HG02678 (cell line): Measurements from ENCODE around the gene MEGF6.

Experiments used
- ATAC-seq: cut with Tn5 transposase; IDR thresholded peaks from one replicate; pipeline ENCODE4 v1.9.1; 2021; ENCODE audit warnings: mild to moderate bottlenecking, moderate library complexity; ENCODE audit not compliant: unreplicated experiment

MEGF6 gene

GRCh38 chr1:3475839-3476573 lies 135.3 kb downstream of the MEGF6 start:
- no peak for ATAC-seq

DNA sequence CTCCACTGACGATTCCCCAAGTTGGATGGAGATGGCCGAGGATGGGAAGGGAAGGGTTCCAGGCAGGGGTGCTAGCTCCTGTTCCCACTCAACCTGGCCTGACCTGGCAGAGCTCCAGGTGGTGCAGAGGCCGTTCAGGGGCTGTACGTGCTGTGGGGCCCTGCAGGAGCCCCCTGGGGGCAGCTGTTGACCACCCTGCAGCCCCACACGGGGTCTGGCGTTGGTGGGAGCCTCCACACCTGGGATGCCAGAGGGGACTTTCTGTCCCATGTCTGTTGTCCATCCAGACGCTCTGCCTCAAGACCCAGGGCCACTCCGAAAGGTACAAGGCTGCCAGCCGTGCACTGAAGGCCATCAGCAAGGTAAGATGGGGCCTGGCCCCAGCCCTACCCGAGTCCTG lies 136.9 kb downstream of the MEGF6 start:
- ATAC-seq = no peak

- ATAC-seq = no peak
Measured at GRCh38 chr1:3474016-3474415, 137.3 kb downstream of the MEGF6 start.

GRCh38 chr1:3473381-3473844 lies 137.9 kb downstream of the MEGF6 start:
- ATAC-seq = no peak

GRCh38 chr1:3472906-3473305 lies 138.4 kb downstream of the MEGF6 start:
- no peak for ATAC-seq

DNA sequence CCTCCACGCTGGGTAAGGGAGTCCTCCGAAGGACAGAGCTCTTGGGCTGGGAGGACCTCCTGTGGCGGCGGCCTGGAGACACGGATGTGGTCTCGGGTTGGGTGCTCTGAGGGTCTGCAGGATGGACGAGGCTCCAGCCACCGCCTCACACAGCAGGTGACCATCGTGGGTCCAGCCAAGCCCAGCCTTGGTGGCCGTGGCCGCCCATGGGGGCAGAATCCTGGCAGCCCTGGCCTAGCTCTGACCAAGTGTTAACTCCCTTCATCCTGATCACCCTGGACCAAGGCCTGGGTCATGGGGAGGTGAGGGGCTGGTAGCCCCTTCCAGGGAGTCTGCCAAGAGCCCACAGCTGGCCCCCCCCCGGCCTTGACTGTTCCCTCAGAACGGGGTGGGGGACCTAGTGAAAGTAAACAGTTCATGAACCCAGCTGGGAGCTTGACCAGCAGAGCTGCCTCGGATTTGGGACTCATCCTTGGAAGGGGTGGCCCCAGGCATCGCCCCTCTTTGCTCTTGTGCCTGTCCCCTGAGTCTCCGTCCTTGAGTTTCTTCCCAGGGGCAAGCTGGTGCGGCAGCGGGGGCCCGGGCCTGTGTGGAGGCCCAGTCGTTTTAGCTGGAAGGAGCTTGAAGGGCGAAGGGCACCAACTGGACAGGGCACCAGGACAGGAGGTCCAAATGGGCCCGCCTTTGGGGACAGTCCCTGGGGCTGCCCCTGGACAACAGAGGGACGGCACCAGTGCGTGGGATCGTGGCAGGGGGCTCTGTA lies 139.0 kb downstream of the MEGF6 start:
- no peak for ATAC-seq

- ATAC-seq = no peak
Measured at GRCh38 chr1:3471356-3472087, 139.8 kb downstream of the MEGF6 start.

GRCh38 chr1:3470650-3471355 lies 140.5 kb downstream of the MEGF6 start:
- no peak for ATAC-seq

DNA sequence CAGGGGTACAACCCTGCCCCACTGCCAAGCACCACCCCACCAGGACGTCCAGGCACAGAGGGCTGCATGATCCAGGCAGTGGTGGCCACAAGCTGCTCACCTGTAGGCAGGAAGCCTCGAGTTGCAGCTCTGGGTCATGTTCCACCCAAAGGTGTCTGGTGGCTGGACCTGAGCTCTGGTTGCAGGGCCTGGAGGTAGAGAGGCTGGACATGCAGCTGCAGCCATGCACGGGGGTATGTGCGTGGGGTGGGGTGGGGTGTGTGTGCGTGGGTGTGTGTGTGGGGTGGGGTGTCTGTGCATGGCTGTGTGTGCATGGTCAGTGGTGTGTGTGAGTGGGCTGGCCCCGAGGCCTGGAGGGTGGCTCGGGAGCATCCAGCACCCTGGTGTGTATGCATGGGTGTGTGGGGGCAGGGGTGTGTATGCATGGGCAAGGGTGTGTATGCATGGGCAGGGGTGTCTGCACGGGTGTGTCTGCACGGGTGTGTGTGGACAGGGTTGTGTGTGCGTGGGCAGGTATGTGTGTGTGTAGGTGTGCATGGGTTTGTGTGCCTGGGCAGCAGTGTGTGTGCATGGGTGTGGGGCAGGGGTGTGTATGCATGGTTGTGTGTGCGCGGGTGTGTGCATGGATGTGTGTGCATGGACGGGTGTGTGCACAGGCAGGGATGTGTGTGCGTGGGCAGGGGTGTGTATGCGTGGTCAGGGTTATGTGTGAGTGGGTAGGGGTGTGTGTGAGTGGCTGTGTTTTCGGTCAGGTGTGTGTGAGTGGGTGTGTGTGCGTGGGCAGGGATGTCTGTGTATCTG lies 141.3 kb downstream of the MEGF6 start:
- no peak for ATAC-seq

GRCh38 chr1:3469104-3469848 lies 142.0 kb downstream of the MEGF6 start:
- no peak for ATAC-seq

- ATAC-seq = no peak
Measured at GRCh38 chr1:3468236-3469103, 142.8 kb downstream of the MEGF6 start.

GRCh38 chr1:3467096-3468036 lies 143.9 kb downstream of the MEGF6 start:
- no peak for ATAC-seq

GRCh38 chr1:3466366-3467075 lies 144.8 kb downstream of the MEGF6 start:
- ATAC-seq = no peak

- ATAC-seq = no peak
Measured at GRCh38 chr1:3465935-3466321, 145.4 kb downstream of the MEGF6 start.

- ATAC-seq = no peak
Measured at GRCh38 chr1:3465091-3465934, 146.0 kb downstream of the MEGF6 start.

- no peak for ATAC-seq
Measured at GRCh38 chr1:3464649-3465025, 146.7 kb downstream of the MEGF6 start.
